Fibroblast of villous mesenchyme (primary cell): ENCODE results near the gene MSTO1. TPM values are rescaled to one million over a fixed set of nuclear protein-coding genes. Genes with fewer than 3 reads are reported as not detected.
"Not testable (repeated sequence)": the region's sequence is repeated elsewhere in the genome, so short reads cannot be mapped to it uniquely, and the experiment has no call there.

Source experiments
- DNase-seq: peaks from one replicate; pipeline ENCODE4 v3.0.0-alpha.2; 2010; ENCODE audit warnings: low read depth
- H3K4me3 ChIP-seq: 2 replicates; pipeline ENCODE4 v1.5.1; 2011; ENCODE audit warnings: low read depth, mild to moderate bottlenecking, low read length
- CTCF ChIP-seq: IDR thresholded peaks from 2 replicates; pipeline ENCODE4 v1.5.1; 2012; ENCODE audit warnings: low read depth, mild to moderate bottlenecking, low read length; ENCODE audit not compliant: insufficient read depth
- total RNA-seq: library from RNA; depleted of rRNA; stranded (reverse); fragments of >200 nt; gene quantifications from 2 replicates; pipeline ENCODE4 v1.2.3, GENCODE V29; 2012

Gene MSTO1
- total RNA-seq, 1 donor: 24.6 TPM

GRCh38 chr1:155622191-155622590 is 12.2 kb downstream of the MSTO1 start:
- H3K4me3 ChIP-seq: no peak overlapping the region
- no peak for DNase-seq
- TF ChIP-seq CTCF: no peak

- no peak for TF ChIP-seq CTCF
- no peak overlapping the region for H3K4me3 ChIP-seq
- DNase-seq: no peak
Measured at GRCh38 chr1:155623357-155623756, 13.3 kb downstream of the MSTO1 start.

- H3K4me3 ChIP-seq, DNase-seq: not testable (repeated sequence)
Measured at GRCh38 chr1:155626428-155626827, 16.4 kb downstream of the MSTO1 start.

GRCh38 chr1:155636397-155637153 is 26.6 kb downstream of the MSTO1 start:
- DNase-seq: no peak
- no peak for TF ChIP-seq CTCF
- H3K4me3 ChIP-seq: peak overlapping the region; percentile 38

GRCh38 chr1:155640367-155640766 is 30.3 kb downstream of the MSTO1 start:
- no peak for TF ChIP-seq CTCF
- DNase-seq: no peak
- H3K4me3 ChIP-seq: no peak overlapping the region

GRCh38 chr1:155642559-155643180 is 32.7 kb downstream of the MSTO1 start:
- H3K4me3 ChIP-seq: not testable (repeated sequence)

GRCh38 chr1:155643230-155643629 is 33.2 kb downstream of the MSTO1 start:
- no peak overlapping the region for H3K4me3 ChIP-seq

More at GRCh38 chr1:155642559-155643180, 32.7 kb downstream of the MSTO1 start:
- DNase-seq: not testable (repeated sequence)

More at GRCh38 chr1:155643230-155643629, 33.2 kb downstream of the MSTO1 start:
- TF ChIP-seq CTCF: no peak
- no peak for DNase-seq
